Activated T-cell treated with anti-CD3 and anti-CD28 coated beads for 48 hours (primary cell): ENCODE measurements around the gene SCARB2.

Experiments used
- DNase-seq: peaks from one replicate; pipeline ENCODE4 v3.0.0-alpha.2; 2020; ENCODE audit warnings: low read depth

The SCARB2 gene

DNA sequence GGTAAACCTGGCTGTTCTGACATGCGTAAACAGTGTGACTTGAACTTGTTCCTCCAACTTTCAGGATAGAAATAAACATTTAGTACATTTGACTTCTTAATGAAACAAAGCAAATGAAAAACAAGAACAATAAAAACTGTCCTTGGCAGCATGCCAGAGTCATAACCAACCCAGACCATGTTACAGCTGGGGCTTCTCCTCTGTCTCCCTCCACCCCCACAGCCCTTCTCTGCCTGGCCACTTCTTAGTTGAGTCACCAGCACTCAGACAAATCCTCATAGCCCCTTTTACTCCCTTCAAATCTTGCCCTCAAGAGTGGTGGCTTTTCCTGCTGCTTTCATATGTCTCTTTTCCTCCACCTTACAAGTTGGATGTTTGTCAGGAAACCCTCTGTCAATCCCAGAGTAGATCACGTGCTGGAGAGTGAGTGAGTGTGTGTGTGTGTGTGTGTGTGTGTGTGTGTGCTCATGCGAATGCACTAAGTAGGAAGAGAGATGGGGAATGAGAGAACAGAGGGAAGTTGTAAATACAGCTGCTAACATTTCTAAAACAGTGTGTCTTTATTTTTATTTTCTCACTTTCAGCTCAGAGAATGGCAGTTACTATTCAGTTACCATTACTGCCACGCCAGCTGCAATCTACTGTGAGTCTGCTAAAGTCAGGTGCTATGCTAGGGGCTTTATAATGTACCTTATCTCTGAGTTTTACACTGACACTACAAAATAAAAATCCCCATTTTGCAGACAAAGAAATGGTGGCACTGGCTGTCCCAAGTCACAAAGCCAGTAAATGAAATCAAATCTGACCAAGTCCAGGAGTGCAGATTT lies 15.0 kb downstream of the SCARB2 start:
- peak; percentile 36 for DNase-seq

DNA sequence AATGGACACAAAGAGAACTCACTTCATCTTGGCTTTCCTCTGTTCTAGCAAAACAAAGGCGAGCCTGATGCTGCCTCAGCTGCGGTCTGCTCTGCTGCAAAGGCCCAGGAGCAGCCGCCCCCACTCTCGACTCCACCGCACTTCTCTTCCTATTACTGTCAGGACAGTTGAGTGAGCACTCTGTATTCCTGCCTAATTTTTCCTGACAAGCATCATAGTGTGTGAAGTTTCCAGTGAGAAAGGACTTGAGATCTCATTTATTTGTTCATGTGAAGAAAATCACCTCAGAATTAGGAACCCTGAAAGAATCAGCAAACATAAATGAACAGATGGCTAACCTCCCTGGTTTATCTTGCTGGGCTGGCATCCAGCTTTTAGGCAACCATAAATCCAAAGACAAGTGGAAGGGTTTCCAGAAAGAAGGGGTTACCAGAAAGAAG lies 15.6 kb downstream of the SCARB2 start:
- DNase-seq, result peak; percentile 13

DNA sequence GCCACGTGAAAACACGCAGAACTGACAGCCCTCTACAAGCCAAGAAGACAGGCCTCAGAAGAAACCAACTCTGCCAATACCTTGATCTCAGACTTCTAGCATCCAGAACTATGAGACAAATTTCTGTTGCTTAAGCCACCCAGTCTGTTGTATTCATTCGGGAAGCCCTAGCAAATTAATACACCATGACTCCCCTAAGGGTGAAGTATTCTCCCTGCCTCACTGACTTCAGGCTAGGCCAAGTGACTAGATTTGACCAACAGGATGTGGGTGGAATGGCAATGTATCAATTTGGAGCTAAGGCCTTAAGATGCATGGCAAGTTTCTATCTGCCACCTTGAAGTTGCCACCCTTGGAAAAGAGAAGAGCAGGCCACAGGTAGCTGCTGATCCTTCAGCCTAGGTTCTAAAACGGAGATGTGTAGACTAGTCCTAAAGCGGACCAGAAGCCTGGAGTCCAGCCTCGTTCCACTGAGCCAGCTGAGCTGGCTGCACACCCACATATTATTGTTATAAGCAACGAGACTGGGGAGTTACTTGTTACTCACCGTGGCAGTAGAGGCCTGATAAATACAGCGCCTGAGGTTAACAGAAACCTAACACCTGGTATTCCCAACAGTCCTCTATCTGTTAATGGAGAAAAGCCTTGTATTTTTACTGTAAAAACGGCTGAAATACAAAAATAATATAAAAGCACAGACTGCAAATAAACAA lies 16.4 kb downstream of the SCARB2 start:
- no peak for DNase-seq

DNA sequence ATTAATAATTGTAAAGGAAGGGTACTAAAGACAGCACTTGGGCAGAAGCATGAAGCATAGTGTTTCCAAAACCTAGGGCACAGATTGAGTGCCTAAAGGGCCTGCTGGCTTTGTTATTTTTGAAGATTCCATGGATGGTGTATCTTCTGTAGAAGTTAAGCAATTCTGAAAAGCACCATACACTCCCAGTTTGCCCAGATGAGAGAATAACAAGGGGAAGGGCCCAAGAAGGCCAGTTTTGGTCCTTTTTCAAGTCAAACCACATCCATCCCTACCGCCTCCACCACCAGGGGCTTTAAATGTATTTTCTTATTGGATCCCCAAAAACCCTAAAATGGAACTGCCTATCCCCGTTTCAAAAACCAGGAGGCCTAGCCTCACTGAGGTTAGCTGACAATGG lies 17.2 kb downstream of the SCARB2 start:
- DNase-seq, result no peak

DNA sequence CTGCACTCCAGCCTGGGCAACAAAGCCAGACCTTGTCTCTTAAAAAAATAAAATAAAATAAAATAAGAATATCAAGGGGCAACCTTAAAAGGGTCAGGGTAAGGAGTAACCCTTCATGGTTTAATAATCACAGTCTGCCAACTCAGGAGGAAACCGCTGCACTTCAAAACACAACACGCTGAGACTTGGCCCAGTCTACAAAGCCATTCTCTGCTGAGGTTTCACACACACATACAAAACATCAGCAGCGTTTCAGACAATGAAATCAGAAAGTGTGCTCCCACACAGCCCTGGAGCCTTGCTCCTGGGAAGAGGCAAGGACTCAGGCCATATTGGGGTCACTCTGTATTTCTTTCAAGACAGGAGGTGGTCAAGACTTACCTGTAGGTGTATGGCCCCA lies 18.3 kb downstream of the SCARB2 start:
- no peak for DNase-seq

DNA sequence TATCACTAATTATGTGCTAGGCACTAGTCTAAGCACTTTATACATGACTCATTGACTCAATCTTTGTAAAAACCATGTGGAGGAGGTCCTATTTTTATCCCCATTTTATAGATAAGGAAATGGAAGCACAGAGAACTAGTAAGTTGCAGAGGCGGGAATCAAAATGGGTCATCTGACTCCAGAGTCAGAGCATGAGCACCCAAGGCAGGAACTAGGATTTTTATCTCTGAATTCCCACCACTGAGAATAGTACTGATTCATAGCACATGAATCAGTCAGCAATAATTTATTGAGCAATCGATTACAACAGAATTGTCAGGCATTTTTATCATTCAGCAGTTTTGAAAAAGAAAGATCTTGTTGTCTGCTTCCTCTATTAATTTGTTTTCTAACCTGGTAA lies 19.3 kb downstream of the SCARB2 start:
- no peak for DNase-seq

DNA sequence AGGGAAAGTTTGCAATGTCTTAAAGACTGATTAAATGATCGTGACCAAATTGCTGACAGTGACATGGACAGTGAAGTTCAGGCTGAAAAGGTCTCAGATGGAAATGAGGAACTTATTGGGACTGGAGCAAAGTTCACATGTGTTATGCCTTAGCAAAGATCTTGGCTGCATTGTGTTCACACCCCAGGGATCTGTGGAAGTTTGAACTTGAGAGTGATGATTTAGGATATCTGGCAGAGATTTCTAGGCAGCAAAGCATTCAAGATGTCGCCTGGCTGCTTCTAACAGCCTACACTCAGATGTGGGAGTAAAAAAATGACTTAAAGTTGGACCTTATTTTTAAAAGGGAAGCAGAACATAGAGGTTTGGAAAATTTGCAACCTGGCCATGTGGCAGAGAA lies 21.4 kb downstream of the SCARB2 start:
- no peak for DNase-seq

DNA sequence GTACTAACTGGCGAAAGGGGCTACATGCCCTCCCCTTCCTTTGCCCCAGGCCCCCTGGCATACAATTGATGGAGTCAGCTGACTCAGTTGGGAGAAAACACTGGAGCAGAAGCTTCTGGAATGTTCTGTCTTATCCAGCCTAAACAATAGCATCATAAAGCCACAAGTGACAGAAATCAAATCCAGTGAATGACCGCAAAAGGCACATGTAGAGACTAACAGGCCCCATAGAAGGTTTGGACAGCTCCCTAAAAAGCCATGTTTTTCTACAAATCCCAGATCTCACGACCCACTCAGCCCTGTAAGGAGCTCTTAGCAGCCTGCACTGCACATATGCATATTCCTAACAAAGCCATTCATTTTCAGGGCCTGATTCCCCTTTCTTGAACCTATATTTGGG lies 25.1 kb downstream of the SCARB2 start:
- no peak for DNase-seq

DNA sequence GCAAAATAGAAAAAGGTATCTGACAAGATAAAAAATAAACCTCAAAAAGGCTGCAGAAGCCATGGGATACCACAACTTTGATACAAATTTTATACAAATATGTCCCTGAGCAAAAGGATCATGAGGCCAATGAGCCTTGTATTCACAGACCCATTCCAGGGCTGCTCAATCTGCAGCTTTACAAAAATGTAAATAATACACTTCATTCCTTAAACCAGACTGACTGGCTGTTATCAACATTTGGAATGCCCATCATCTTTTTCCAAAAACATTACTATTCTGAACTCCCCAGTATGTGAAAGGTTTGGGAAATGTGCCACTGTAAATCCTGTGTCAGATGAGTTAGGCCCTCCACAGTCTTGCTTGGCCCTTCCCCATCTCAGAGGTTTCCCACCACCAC lies 25.5 kb downstream of the SCARB2 start:
- no peak for DNase-seq

DNA sequence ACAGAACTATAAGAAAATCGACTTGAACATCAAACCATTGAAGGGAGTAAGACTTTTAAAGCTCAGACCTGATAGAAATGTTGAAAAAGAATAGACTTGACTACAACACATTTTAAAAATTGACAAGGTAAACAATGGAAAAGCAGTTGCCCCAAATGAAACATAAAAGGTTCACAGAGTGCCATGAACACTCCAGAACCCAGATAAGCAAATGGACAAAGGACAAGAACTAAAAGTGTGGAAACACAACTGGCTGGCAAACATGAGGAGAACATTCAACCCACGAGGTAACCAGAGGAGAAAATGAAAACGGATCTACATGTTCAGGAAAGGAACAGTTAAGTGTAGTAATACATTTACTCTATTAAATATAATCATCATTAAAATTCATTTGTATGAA lies 26.5 kb downstream of the SCARB2 start:
- DNase-seq, result no peak

DNA sequence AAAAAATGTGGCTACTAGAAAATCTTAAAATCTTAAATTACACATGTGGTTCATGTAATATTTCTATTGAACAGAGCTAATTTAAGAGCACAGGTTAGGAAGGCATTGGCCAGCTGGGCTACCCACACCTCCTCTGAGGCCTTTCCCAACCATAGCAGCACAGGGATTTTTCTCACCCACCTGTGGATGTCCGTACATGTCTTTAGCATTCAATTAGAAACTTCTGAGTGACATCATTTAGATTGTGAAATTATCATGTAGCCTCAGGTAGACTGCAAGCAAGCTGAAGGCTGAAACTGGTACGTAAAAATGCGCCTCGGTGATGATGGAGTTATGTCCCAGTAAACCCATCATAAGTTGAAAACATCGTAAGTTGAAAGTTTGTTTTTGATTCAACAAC lies 31.2 kb downstream of the SCARB2 start:
- DNase-seq, result no peak

DNA sequence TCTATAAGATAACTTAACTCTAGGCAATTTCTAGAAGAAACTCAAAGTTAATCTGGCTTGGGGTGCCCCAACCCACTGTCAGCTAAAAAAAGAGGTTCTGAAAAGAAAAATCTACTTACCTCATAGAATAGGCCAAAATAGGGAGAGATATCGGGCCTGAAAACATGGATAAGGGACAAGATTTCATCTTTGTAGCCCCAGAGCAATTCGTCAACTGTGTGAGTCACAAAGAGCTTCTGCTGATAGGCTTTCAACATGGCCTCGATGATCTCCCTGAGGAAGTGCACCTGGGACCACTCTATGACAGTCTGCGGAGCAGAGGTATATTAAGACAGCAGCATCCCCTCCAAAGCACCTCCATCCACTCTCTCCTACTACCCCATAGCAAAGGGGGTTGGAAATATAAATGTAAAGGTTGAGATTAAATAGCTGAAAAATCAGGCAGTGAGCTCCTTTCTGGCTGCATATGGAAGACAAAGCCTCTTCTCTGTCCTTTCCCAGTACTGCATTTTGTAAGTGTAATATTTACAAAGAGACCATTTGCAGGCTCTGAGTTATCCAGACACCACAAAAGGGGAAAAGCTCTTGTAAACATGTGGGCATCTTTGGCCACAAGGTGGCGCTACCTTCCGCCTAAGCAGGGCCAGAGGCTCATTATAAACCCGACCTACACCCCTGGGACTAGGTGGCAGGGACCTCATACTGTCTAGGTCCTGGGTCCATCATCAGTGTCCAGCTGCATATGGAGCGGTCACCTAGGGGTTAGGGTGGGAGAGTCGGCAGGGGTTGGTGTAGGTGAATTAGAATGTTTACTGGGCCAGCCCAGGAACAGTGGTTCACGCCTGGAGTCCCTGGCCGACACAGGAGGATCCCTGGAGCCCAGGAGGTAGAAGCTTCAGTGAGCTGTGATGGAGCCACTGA lies 34.0 kb downstream of the SCARB2 start:
- peak; percentile 68 for DNase-seq

DNA sequence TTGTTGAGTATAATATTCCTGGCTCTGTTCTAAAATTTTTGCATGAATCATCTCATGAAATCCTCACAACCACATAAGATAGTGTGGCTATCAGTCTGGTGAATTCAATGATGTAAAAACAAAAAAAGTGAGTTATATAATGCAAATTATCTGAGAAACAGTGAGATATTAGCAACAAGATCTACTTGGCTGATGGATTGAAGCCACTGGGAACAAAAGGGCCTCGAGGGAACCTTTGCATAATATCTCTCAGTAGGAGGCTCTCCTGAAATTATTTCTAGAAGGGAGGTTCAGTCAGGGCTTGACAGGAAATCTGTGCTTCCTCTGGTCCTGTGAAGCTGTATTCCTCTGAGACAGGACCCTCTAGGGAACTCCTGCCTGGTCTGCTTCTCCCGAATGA lies 35.3 kb downstream of the SCARB2 start:
- no peak for DNase-seq

DNA sequence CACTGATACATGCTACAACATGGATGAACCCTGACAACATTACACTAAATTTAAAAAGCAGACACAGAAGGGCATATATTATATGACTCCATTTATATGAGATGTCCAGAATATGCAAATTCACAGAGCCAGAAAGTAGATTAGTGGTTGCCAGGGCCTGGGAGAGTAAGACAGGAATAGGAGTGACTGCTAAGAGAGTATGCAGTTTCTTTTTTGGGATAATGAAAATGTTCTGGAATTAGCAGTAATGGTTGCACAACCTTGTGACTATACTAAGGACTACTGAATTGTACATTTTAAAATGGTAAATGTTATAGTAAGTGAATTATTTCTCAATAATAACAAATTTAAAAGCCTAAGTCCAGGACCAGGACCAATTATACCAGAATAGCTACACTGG lies 35.9 kb downstream of the SCARB2 start:
- no peak for DNase-seq

DNA sequence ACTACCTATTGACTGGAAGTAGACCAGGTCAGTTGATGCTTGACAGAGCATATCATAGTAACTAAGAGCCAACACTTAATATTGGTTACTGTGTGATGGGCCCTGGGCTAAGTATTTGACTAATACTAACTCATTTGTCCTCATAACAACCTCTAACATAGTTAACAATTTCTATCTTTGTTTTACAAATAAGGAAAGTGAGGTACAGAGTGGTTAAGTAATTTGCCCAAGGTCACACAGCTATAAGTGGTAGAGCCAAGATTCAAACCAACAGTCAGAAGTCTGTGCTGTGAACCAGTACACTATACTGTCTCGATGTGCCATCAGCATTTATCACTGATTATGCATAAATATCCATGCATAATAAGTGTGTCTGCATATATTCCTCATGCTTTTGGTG lies 38.3 kb downstream of the SCARB2 start:
- no peak for DNase-seq

DNA sequence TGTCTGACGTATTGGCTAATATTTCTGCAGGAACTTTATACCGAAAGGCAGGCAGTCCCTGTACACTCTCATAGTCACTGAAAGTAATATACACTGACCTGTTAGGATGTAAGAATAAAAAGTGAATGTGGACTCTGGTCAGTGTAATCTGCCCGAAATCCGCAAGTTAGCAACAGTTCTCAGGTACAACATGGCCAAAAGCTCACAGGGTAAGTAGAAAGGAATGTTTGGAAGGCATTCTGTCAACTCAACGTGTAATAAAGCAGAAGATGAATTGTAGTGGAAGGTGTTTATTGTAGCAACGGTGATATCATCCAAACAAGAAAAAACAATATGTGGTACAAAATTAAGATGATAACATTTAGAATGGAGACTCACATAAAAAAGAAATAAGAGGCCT lies 39.4 kb downstream of the SCARB2 start:
- no peak for DNase-seq

DNA sequence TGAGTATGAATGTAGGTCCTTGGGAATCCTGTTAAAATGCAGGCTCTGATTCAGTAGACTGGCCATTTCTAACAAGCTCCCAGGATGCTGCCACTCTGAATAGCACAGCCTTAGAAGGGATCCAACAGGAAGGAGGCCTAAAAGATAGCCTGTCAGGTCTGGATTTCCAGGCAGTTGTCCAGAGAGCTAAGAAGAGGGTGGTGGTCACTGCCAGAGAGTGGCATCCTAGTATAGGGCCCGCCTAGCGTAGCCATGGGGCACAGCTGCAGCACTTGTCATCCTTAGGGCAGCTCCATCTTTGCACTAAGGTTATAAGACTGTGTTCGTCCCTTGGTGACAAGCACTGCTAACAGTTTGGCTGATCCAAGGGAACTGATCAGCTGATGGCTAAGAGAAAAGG lies 44.9 kb downstream of the SCARB2 start:
- DNase-seq, result no peak

DNA sequence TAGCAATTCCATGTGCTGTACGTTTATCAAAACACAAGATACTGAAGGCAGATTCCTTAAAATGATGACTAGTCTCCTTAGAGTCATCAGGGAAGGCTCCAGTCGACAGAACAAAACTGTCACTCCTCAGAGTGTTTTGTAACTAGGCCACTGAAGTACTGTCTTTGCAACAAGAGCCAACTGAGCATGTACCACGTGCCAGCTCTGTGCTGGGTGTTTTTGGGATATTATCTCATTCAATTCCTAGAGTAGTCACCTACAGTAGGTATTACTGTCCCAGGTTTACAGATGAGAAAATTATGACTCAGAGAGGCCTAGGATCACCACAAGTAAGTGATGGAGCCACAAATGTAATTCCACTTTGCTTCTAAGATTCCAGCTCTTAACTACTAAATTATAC lies 47.1 kb downstream of the SCARB2 start:
- no peak for DNase-seq

DNA sequence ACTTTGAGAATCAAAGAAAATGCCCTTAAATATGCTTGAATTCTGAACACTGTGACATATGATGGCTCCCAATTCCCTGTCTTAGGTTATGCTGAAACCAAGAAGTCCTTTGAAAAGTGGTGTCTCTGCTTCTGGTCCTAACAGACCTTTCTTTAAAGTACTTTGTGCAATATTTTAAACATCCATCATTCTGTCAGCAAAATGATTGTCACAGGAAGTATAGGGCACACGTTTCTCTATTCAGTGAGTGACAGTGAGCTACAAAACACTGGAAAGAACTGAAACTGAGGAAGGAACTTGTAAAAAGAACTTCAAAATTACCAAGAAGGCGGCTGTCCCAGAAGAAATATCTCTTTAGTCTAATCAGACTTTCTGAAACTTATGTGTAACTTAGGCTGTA lies 53.3 kb downstream of the SCARB2 start:
- no peak for DNase-seq

DNA sequence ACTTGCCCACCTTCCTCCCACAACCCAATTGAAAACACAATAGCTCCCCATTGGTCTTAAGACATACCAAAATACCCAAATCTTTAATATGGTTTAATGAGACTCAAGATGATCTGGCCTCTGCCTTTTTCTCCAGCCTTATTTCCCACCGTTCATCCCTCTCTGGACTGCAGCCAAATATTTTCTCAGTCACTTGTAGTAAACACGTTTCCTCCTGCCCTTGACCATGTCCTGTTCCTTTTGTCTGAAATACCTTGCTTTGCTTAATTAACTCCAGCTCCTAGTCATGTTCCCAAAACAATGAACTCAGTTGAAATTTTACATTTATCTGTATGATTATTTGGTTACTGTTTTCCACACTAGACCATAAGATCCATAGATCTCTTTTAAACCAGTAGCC lies 57.0 kb downstream of the SCARB2 start:
- DNase-seq, result no peak

DNA sequence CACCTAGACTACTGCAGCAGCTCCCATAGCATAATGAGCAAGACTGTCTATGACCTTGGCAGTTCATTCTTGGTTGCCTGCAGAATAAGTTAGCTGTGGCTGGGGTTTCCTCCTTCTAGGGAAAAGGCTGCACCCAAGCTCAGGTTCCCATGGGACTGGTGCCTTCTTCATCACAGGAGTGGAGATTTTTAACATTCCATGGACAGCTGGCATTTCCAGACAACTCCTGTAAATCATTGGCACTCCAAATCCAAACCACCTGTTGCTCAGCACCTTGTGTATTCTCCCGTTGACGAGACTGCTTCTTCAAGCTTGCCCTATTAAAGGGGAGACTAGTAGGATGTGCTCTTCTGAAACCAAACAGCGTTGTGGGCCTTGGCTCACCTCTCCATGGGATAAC lies 57.6 kb downstream of the SCARB2 start:
- no peak for DNase-seq

DNA sequence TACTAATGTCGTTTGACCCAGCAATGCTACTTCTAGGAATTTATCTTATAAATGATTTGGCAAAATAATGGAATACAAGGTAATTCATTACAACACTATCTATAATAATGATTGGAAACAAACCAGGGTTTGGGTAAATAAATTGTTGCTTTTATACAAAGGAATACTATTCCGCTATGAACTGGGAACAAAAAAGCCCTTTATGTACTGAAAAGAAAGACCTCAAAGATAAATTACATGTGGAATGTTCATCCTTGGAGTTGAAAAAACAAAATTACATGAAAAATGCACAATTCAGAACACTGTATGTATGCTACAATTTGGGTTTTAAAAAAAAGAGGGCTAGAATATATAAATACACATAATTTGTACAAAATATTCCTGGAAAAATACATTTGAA lies 60.3 kb downstream of the SCARB2 start:
- no peak for DNase-seq
